NCI-H524 (cell line): ENCODE results near the gene CDK11A.
"Not testable (repeated sequence)": the region's sequence is repeated elsewhere in the genome, so short reads cannot be mapped to it uniquely, and the experiment has no call there.

ENCODE experiments used
- DNase-seq, 2 experiments: peaks; one replicate each; lab custom pipeline; 2025; lab: John Stamatoyannopoulos, UW

CDK11A gene

DNA sequence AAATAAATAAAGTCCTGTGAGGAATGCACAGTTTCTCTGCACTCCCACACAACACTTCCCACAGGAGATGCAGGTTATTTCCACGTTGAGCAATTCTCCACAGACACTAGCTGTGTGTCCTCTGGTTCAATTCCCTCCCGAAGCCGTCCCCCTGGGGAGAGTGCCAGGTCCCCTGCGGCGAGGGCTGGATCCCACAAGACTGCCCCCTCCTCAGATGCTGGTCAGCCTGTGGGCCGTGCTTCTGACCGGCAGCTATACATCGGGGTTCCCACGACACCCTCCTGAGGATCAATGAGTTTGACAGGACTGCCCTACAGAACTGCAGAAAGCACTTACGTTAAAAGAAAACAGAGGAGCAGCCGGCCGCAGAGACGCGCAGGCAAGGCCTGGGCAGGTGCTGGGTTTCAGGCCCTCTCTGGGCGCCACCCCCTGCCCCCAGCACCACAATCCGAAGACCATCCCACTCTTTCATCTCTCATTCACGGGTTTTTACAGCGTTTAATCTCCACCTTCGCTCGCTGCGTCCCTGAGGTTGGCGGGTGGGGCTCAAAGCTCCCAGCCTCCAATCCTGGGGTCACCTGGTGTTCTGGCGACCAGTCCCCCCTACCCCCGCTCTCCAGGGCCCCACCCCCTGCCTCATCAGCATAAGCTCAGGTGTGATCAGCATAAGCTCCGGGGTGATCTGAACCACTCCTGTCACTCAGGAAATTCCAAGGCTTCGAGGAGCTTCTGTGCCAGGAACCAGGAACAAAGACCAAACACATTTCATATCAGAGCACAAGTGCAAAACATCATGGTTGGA is 40.9 kb downstream of the CDK11A start:
- DNase-seq = no peak

DNA sequence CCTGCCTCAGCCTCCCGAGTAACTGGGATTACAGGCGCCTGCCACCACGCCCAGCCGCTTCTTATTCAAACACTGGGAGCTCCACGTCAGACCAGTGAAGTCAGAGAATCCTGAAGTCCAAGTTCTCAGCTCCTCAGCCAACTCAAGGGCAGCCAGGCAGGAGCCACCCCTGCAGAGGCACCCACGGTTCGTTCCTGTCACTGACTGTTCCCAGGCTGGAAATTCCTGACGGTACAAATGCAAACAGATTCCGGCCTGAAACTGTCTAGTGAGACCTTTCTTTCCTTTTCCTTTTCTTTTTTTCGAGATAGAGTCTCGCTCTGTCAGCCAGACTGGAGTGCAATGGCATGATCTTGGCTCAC is 43.3 kb downstream of the CDK11A start:
- DNase-seq = no peak

DNA sequence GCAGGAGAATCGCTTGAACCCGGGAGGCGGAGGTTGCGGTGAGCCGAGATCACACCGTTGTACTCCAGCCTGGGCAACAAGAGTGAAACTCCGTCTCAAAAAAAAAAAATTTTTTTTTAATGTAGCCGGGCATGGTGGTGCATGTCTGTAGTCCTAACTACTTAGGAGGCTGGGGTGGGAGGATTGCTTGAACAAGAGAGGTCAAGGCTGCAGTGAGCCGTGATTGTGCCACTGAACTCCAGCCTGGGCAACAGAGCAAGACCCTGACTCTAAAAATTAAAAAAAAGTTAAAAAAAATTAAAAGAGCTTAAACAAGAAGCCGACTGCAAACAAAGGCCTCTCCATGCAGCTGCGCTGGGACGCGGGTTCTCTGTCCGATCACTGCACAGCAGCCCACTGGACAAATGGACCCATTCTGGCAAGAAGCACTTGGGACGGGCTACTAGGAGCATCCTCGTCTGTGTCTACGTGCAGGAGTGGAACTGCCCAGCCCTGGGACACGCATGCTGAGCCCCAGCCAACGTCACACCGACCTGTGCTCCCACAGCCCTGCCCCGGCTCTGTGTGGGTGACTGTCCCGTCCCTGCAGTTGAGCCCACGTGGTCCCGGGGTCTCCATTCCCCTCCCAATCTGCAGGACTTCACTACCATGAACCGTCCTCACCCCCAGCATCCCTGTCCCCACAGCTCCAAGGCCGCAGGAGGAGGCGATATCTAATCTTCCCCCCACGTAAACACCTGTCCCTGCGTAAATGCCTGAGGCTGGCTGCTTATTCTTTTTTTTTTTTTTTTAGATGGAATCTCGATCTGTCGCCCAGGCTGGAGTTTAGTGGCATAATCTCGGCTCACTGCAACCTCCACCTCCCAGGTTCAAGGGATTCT is 43.9 kb downstream of the CDK11A start:
- DNase-seq = no peak

DNA sequence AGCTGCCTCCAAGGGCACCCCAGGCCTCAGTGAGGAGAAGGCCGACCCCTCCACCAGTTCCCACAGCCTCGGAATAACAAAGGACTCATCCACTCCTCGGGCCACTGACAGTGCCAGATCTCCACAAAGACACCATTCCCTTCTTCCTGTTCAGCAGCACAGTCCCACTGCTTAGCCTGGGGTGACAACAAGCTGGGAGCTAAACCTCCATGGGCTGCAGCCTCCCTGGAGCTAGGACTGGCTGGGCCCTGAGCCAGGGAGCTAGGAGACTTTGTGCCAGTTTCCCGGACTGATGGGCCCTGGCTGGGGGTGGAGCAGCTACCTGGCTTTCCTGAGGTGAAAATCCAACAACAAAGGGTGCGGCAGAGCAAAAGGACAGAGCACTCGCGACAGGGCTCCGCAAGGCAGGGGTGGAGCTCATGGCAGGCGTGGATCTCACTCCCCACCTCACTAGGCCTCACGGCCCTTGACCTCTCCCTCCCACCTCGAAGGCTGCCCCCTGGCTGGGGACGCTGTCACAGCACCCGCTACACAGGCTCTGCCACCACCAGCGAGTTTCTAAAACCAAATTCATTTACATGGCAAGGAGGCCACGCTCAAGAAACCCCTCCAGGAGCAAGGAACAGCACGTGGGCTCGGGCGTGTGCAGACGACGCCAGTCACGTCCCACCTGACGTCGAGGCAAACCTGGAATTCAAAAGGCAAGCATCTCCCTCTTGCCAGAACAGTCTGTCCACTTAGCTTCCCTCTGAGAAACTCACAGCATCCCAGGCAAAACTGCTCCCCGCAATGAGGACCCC is 45.4 kb downstream of the CDK11A start:
- DNase-seq = no peak

DNA sequence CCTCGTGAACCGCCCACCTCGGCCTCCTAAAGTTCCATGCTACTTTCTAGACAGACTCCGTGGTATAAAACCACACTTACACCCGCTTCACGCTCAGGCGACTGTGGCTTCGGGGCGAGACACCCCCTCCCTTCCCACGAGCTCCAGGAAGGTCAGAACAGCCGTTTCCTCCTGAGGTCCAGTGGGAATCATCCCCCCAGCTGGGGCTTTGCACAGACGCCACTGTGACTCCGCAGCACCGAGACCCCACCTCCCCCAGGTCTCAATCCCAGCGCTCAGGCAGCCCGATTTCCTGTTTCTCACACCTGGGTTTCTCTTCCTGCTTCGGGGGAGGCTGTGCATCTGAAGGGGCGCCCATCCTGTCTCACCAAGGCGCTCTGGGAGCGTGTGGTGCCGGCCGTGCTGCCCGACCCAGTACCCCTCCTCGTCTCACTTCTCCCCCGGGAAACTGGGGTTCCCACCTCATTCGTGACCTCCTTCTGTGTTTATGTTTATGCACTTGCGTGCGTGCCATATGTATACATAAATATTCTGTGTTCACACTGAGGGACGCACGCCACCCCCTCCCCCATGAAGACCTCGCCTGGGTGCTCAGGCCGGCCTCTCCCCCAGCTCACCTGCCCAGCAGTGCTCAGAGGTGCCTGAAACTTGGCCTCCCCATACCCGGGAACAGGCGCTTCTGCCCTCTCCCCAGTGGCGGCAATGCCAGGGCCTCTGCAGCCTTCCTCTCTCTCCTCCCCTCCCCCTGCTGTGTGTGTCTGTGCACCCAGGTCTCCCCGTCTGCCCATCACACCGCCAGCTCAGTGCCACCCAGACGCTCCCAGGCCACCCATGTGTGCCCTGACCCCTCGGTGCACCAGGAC is 46.2 kb downstream of the CDK11A start:
- DNase-seq = no peak

DNA sequence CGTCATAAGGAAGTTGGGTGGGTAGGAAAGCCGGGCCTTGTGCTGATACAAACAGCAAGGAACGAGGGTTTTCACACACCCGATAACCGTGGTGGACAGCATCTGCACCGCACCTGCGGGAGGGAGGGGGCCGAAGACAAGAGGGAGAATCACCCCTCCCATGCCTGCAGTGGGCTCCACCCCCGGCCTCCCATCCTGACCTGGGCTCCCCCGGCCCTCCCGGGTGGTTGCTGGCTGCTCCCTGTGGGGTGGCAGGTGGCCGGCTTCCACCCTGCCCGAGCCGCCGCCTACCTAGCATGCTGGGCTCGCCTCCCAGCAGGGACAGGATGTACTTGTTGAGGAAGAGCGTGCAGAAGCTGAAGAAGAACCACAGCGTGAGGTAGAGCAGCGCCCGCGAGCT is 48.1 kb downstream of the CDK11A start:
- not testable (repeated sequence) for DNase-seq

DNA sequence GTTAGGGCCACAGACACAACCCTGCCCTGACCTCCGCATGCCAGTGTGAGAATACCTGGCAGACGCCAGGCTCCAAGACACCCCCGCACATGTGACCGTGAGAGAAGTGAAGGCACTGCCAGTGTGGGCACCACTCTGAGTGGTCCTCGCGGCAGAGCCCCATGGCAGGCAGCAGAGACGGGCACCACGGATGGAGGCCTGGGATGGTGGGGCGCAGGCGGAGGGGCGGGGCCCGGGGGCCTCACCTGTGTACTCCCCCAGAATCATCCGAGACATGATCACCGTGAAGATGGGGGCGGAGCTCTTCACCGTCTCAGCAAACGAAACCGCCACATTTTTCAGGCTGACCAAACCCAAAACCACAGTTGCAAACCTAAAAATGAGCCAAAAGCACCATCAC is 48.9 kb downstream of the CDK11A start:
- DNase-seq = not testable (repeated sequence)

DNA sequence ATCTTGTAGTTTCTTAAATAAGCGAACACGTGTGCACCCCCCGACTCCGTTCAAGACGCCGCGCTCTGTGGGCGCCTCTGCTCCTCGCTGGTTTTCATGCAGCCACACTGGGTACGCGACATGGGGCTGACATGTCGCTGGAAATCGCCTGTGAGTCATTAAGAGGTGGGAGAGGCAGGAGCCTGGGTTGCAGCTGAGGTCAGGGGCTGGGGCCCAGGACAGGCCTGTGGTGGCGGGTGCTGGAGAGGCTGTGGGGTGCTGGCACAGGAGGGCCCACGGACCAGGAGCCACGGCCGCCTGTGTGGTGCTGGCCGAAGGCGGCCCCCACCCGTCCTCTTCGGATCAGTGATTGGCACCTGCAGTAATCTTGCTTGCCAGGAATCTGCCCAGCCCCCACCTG is 49.4 kb downstream of the CDK11A start:
- DNase-seq = not testable (repeated sequence)

DNA sequence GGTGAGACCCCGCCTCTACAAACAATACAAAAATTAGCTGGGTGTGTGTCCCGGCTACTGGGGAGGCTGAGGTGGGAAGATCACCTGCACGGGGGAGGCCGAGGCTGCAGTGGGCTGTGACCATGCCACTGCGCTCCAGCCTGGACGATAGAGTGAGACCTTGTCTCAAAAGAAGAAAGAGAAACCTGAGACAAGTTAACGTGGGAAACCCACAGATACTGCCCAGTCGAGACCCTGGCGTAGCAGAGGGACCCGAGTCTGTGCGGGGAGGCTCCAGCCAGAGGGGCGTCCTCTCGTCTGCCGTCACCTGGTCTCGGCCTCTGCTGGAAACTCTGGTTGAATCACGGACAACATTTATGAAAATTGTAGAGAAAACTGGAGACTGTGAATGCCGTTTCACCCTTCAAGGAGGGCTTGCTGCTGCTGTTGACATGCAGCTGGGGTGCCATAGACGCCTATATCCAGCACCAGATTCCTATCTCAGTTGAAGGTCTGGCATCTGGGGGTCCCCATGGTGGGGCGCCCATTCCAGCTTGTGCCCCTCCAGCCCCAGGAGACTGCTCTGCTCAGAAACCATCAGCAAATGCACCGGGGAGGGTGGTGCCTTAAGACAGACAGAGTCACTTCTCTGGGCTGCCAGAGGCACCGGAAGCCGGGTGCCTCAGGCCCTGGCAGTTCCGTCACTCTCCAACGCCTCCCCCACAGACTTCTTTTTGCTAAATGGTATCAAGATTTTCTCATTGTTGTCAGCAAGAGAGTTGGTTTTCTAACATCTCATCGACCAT is 51.8 kb downstream of the CDK11A start:
- DNase-seq = no peak

DNA sequence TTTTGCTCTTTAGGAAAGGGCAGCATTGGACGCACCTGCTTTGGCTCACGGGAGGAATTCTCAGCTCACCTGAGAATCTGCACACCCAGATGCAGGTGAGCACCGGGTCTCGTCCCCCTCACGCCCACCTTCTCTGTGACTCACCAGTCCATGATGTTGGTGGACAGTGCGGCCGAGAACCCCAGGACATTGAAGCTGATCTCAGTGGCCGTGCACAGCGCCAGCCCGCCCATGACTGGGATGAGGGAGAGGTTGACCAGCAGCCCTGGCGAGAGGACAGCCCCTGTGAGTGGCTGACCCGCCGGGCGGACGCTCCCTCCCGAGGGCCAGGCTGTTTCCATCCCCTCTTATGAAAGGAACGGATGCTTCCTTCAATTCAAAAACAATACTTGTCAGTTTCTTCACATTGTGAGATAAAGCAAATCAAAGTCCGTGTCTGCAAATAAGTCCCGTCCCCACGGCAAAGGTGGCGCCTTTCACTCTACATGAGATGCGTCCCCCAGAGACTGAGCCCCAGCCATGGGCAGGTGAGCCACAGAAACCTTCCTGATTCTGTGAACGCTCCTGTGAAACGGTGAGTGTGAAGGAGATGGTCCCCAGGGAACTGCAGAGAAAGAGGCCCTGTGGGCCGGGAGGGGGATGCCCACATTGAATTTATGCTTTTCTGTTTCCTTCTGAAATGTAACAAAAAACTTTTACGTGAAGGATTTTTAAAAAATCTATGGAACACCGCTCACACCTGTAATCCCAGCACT is 52.6 kb downstream of the CDK11A start:
- DNase-seq = no peak

DNA sequence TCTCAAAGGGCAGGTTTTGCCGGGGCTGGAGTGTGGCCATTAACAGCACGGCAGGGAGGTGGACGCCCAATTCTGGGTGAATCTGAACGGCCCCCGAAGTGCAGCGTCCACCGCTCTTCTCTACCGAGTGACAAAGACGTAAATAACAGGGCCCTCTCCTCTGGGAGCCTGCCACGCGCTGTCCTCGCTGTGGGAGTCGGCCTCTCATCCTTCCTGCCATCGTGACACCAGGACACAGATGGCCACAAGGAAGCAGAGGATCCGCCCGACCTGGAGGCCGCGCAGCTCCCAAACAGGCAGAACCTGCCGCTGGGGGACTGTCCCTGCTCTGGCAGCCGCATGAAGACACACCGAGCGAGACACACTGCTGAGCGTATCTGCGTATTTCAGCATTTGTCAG is 53.3 kb downstream of the CDK11A start:
- DNase-seq = no peak

DNA sequence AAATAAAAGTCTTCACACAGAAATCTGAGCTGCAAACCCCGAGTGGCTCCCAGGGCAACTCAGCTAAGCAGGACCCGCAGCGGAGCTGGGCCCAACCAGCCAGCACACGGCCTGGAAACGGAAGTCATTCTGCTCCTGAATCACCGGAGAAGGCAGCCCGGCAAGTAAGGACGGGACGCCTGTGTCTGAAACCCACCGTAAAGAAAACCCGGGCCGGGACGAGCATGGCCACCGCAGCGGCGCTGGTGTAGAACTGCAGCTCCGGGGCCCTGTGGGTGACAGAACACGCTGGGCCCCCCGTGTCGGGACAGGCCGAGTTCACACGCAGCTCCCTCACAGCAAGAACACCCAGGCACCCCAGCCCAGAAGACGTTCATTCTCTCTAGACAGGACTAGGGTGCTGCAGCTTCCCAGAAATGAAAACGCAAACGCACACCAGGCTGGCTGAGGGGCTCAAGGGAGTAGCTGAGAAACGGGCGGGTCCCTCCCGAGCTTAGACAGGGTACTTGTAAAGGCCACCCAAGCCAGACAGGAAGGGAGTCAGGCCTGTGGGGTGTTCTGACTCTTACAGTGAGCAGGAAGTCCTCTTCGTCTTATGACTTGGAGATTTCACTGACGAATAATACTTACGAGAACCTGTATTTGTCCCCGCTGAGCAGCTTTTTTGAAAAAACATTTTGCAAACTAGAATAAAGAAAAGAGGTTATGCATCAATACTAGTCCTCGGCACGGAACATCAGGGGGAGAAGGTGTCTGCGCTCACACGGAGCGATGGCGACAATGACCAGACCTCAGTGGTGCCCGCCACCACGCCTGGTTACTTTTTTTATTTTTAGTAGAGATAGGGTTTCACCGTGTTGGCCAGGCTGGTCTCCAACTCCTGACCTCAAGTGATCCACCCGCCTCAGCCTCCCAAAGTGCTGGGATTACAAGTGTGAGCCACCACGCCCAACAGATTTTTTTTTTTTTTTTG is 54.4 kb downstream of the CDK11A start:
- DNase-seq = no peak

DNA sequence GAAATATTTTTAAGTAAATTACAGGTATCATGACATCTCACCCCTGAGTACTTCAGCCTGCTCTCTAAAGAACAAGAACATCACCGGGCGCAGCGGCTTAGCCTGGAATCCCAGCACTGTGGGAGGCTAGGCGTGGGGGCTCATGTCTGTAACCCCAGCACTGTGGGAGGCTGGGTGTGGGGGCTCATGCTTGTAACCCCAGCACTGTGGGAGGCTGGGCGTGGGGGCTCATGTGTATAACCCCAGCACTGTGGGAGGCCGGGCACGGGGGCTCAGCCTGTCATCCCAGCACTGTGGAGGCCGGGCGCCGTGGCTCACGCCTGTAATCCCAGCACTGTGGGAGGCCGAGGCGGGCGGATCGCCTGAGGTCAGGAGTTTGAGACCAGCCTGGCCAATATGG is 57.6 kb downstream of the CDK11A start:
- DNase-seq = no peak

DNA sequence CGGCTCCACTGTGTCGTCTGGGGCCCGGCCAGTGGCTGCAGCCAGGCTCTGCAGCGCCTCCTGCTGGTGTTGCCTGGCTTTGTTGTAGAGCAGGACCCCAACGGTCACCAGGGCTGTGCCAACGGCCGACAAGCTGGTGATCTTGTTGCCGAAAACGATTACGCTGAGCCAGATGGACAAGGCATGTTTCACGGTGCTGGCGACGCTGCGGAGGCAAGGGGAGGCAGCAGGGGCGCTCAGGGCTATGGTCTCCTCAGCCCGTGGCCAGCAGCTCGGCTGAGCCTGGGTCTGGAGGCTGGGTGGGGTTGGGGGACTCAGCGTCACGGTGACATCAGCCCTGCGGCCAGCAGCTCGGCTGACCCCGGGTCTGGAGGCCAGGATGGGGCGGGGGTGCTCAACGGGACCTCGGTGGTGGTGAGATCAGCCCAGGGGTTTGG is 58.3 kb downstream of the CDK11A start:
- DNase-seq = no peak

DNA sequence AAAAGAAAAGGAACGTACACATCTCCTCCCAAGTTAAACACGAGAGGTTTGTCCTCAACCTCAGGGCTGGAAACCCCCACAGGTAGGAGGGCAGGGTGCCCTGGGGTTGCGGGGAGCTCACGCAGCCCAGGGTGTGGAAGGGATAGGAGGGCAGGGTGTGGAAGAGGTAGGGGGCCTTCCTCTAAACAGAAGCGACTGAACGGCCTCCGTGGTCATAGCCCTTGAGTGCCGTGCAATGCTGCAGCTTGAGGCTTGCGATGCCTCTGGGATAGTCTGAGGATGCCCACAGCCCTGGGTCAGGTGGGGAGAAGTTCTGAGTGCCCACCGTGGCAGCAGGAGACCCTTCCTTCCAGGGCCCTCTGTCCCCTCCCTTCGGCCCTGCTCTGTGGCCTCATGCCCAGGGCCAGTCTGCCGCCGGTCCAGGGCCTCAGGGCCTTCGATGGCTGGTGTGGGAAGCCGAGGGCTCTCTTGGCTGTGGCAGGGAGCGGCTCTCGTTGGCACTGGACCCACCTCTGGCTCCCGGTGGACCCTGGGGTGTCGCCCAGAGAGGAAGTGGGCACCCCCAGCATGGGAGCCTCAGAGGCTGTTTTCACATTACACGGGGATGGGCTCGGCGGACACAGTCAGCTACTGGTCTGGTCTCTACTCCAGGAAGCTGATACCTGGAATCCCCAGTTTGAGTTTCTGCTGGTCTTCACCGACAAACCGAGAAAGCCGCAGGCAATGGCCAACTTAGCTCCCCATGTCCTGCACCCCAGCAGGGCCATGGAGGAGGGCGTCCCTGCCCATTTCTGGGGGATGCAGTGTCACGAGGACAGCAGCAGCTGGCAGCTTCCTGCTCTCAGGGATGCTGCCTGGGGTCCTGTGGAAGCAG is 59.0 kb downstream of the CDK11A start:
- DNase-seq = no peak

DNA sequence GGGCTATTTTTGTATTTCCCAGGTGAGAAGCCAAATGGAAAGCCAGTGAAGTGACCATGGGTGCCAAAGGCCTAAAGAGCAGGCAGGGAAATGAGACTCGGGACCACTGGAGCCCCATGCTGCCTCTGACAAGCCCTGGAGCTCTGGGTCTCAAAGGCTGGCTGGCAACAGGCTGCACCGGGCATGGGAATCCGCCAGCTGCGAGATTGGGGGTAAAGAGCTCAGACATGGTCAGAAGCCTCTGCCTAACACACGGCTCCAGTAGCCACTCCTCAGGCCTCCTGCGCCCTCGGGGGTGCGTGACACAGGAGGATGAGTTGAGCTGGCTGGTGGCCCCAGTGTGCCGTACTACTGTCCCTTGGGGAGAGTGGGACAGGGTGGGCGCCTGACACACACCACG is 59.8 kb downstream of the CDK11A start:
- DNase-seq = not testable (repeated sequence)

DNA sequence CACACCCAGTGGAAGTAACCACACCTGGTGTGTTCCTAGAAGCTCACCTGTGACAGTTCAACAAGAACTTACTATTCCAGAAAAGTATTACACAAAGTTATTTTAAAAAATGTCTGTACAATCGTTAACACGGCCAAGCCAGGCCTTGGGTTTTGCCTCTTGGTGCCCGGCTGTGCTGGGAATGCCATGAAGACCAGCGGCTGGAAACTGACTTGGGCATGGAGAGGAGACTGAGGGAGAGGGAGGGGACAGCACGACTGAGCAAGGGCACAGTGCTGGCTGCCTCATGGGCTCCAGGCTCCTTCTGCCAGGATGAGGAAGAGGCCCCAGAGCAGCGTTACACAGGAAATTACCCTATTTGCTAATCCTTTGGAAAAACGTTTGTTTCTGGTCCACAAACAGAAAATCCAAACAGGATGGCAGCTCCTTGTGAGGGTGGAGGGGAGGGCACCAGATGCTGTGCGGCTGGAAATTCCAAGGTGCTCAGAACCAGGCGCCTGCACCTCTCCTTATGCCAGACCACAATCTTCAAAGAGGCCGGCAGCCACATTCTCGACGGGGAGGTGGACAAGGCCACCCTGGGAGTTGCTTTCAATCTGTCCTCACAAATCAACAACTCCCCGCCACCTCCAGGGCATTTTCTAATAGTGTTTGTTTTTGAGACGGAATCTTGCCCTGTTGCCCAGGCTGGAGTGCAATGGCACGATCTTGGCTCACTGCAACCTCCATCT is 61.2 kb downstream of the CDK11A start:
- not testable (repeated sequence) for DNase-seq
